Loucy (cell line): ENCODE results near the gene LETM1.

Experiments used
- H2AFZ ChIP-seq: fragments of 200-600 bp; sonication (generic); 2 replicates; pipeline ENCODE4 v1.6.0; 2016; ENCODE audit warnings: antibody characterized with exemption, mild to moderate bottlenecking, low read length, moderate library complexity
- H3F3A ChIP-seq: fragments of 200-600 bp; 2 replicates; pipeline ENCODE4 v1.6.0; 2016; ENCODE audit warnings: antibody characterized with exemption, low read depth, mild to moderate bottlenecking
- H3K27me3 ChIP-seq: fragments of 200-600 bp; sonication (generic); 2 replicates; pipeline ENCODE4 v1.6.1; 2014; ENCODE audit warnings: low read length, mild to moderate bottlenecking; ENCODE audit not compliant: insufficient read depth, poor library complexity, severe bottlenecking
- H3K36me3 ChIP-seq: fragments of 200-600 bp; sonication (generic); 2 replicates; pipeline ENCODE4 v1.6.1; 2016; ENCODE audit warnings: low read length; ENCODE audit not compliant: insufficient read depth
- H3K4me1 ChIP-seq: fragments of 200-600 bp; sonication (generic); 2 replicates; pipeline ENCODE4 v1.5.1; 2014; ENCODE audit warnings: low read length, mild to moderate bottlenecking; ENCODE audit not compliant: insufficient read depth, poor library complexity, severe bottlenecking
- H3K4me2 ChIP-seq: fragments of 200-600 bp; sonication (generic); 2 replicates; pipeline ENCODE4 v1.6.0; 2014; ENCODE audit warnings: antibody characterized with exemption, low read length, low read depth, mild to moderate bottlenecking; ENCODE audit not compliant: poor library complexity, severe bottlenecking
- H3K4me3 ChIP-seq: fragments of 200-600 bp; sonication (generic); 2 replicates; pipeline ENCODE4 v1.5.1; 2014; ENCODE audit warnings: low read length, mild to moderate bottlenecking, mixed read lengths; ENCODE audit not compliant: poor library complexity, severe bottlenecking
- H3K79me2 ChIP-seq: fragments of 200-600 bp; sonication (generic); 2 replicates; pipeline ENCODE4 v1.6.1; 2014; ENCODE audit warnings: low read length; ENCODE audit not compliant: insufficient read depth
- H3K9ac ChIP-seq: fragments of 200-600 bp; sonication (generic); 2 replicates; pipeline ENCODE4 v1.6.0; 2014; ENCODE audit warnings: mild to moderate bottlenecking, low read depth, low read length, moderate library complexity; ENCODE audit not compliant: poor library complexity, severe bottlenecking
- H3K9me2 ChIP-seq: fragments of 200-600 bp; sonication (generic); replicated peaks from 2 replicates; pipeline ENCODE4 v1.6.1; 2016; ENCODE audit warnings: low read depth, low read length, mixed read lengths
- H3K9me3 ChIP-seq: fragments of 200-600 bp; sonication (generic); 2 replicates; pipeline ENCODE4 v1.6.1; 2014; ENCODE audit warnings: mild to moderate bottlenecking, antibody characterized with exemption, low read length, low read depth; ENCODE audit not compliant: insufficient read depth
- H4K20me1 ChIP-seq: fragments of 200-600 bp; sonication (generic); 2 replicates; pipeline ENCODE4 v1.6.0; 2014; ENCODE audit warnings: antibody characterized with exemption, low read length, mild to moderate bottlenecking; ENCODE audit not compliant: insufficient read depth, poor library complexity, severe bottlenecking
- CTCF ChIP-seq: fragments of 200-600 bp; sonication (generic); conservative IDR thresholded peaks from 2 replicates; pipeline ENCODE4 v1.5.1; 2014; ENCODE audit warnings: mild to moderate bottlenecking, antibody characterized with exemption, low read length
- EZH2phosphoT487 ChIP-seq: fragments of 200-600 bp; IDR thresholded peaks from 2 replicates; pipeline ENCODE4 v1.6.1; 2018; ENCODE audit warnings: antibody characterized with exemption, mild to moderate bottlenecking, moderate library complexity, borderline replicate concordance

Gene LETM1

GRCh38 chr4:1784395-1784788 lies 71.6 kb downstream of the LETM1 start:
- H3K4me3 ChIP-seq: no peak overlapping the region
- no peak for TF ChIP-seq EZH2phosphoT487
- no peak for TF ChIP-seq CTCF
- H3K9ac ChIP-seq: no peak overlapping the region
- no peaks in the 10 kb centered on the region for H3K9me3 ChIP-seq
- no peaks in the 10 kb centered on the region for H3K9me2 ChIP-seq
- H3K4me1 ChIP-seq: no peaks in the 10 kb centered on the region
- no peaks in the 10 kb centered on the region for H3K79me2 ChIP-seq
- no peak overlapping the region for H2AFZ ChIP-seq
- H3K27me3 ChIP-seq: no peaks in the 10 kb centered on the region
- no peak overlapping the region for H3K4me2 ChIP-seq
- no peaks in the 10 kb centered on the region for H3K36me3 ChIP-seq
- no peaks in the 10 kb centered on the region for H3F3A ChIP-seq
- no peaks in the 10 kb centered on the region for H4K20me1 ChIP-seq

GRCh38 chr4:1783970-1784369 lies 72.0 kb downstream of the LETM1 start:
- no peaks in the 10 kb centered on the region for H4K20me1 ChIP-seq
- H3K27me3 ChIP-seq: no peaks in the 10 kb centered on the region
- H3K4me2 ChIP-seq: no peak overlapping the region
- H3K36me3 ChIP-seq: no peaks in the 10 kb centered on the region
- no peak overlapping the region for H2AFZ ChIP-seq
- no peaks in the 10 kb centered on the region for H3K9me3 ChIP-seq
- no peaks in the 10 kb centered on the region for H3F3A ChIP-seq
- no peak for TF ChIP-seq EZH2phosphoT487
- no peak for TF ChIP-seq CTCF
- no peaks in the 10 kb centered on the region for H3K9me2 ChIP-seq
- H3K4me3 ChIP-seq: no peak overlapping the region
- no peaks in the 10 kb centered on the region for H3K4me1 ChIP-seq
- no peaks in the 10 kb centered on the region for H3K79me2 ChIP-seq
- H3K9ac ChIP-seq: no peak overlapping the region

- Histone ChIP-seq H3K4me2 (no peak overlapping the region), H3F3A (no peaks in the 10 kb centered on the region), H3K36me3 (no peaks in the 10 kb centered on the region), H3K27me3 (no peaks in the 10 kb centered on the region), H2AFZ (no peak overlapping the region), H3K9me2 (no peaks in the 10 kb centered on the region), H4K20me1 (no peaks in the 10 kb centered on the region), H3K4me3 (no peak overlapping the region), H3K9ac (no peak overlapping the region), H3K9me3 (no peaks in the 10 kb centered on the region), H3K4me1 (no peaks in the 10 kb centered on the region), H3K79me2 (no peaks in the 10 kb centered on the region)
- TF ChIP-seq EZH2phosphoT487 (no peak), CTCF (no peak)
These were observed 72.9 kb downstream of the LETM1 start for GRCh38 chr4:1783015-1783414.
